ENCODE measurements around the gene OR7G1. TPM values are rescaled to one million over a fixed set of nuclear protein-coding genes. Genes with fewer than 3 reads are reported as not detected.

OR7G1 gene, protein sequence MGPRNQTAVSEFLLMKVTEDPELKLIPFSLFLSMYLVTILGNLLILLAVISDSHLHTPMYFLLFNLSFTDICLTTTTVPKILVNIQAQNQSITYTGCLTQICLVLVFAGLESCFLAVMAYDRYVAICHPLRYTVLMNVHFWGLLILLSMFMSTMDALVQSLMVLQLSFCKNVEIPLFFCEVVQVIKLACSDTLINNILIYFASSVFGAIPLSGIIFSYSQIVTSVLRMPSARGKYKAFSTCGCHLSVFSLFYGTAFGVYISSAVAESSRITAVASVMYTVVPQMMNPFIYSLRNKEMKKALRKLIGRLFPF
- not detected in 2 replicates for total RNA-seq (2014; rRNA removed; shearing (Covaris generic))

GRCh38 chr19:9115307-9115813 lies at the start of gene OR7G1:
TSS of gene OR7G1 (minus strand) at chr19:9115763. CDS start at chr19:9115763, 0 bp downstream.
- no peak for DNase-seq (ENCODE audit: low read depth)

GRCh38 chr19:9165261-9165660 lies 49.7 kb upstream of the OR7G1 start:
- DNase-seq (ENCODE audit: low read depth): no peak

- no peak for DNase-seq (ENCODE audit: low read depth)
These were observed 45.9 kb upstream of the OR7G1 start for GRCh38 chr19:9161427-9161826.

GRCh38 chr19:9159891-9160290 lies 44.3 kb upstream of the OR7G1 start:
- DNase-seq (ENCODE audit: low read depth): no peak

DNA sequence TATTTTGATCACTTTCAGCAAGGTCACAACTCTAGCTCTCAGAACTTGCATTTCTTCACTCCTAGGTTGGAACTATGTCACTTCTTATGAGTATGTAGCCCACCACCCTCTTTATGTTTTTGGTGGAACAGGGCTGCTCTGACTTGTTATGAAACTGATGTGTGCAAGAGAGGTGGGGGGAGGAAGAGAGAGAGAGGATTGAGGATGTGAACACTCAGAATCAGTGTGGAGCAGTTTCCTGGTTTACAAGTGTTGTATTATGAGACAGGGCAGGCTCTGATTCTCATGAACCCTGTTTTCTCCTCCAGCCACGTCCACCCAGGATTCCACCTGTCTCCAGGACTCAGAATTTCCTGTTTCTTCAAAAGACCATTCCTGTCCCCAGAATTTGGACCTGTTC lies 40.7 kb upstream of the OR7G1 start:
- no peak for DNase-seq (ENCODE audit: low read depth)

- DNase-seq (ENCODE audit: low read depth): no peak
These were observed 40.0 kb upstream of the OR7G1 start for GRCh38 chr19:9155591-9155990.

- DNase-seq (ENCODE audit: low read depth): no peak
These were observed 35.8 kb upstream of the OR7G1 start for GRCh38 chr19:9151367-9151766.

DNA sequence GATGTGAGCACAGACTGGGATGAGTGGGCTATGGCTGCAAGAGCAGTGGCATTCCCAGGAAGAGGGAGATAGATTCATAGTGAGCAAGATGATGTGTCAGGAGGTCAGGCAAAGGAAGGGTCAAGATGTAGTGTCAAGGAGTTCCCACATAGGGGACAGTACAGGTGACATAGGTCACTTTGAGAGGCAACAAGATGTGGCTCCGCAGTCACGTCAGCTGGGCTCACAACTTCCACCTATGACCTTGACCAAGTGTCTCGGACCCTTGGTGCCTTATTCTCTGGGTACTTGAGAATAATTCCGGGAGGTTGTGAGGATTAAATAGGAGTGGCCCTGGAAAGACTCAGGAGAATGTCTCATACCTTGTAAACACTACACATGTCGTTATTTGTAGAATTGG lies 35.1 kb upstream of the OR7G1 start:
- DNase-seq (ENCODE audit: low read depth): no peak

- no peak for DNase-seq (ENCODE audit: low read depth)
These were observed 34.4 kb upstream of the OR7G1 start for GRCh38 chr19:9149997-9150396.

GRCh38 chr19:9148697-9149096 lies 33.1 kb upstream of the OR7G1 start:
- no peak for DNase-seq (ENCODE audit: low read depth)

DNA sequence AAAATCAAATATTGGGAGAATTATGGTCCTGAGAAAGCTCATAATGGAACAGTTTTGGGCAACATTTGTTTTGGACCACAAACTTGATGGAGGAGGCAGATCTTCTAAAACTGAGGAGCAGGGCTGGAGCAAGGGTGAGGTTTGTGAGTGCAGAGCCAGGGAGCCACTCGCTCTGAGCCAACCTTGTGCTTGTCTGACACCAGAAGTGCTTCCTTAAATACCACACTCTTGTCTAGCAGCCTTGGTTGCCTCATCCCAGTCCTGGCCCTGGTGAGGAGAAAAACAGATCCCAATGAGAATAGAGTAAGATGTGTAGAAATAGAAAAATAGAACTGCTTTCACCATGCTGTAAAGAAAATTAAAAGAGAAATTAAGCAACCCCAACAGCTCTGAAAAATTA lies 31.3 kb upstream of the OR7G1 start:
- no peak for DNase-seq (ENCODE audit: low read depth)

DNA sequence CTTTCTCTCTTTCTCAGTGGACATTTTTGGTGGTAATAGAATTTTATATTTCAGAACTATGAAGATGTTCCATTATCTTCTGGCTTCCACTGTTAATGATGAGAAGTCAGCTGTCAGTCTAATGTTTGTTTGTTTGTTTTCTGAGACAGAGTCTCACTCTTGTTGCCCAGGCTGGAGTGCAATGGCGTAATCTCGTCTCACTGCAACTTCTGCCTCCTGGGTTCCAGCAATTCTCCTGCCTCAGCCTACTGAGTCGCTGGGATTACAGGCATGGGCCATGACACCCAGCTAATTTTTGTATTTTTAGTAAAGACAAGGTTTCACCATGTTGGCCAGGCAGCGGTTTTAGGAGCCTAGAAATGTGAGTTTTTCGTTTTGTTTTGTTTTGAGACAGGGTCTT lies 29.4 kb upstream of the OR7G1 start:
- DNase-seq (ENCODE audit: low read depth): peak; percentile 18

- DNase-seq (ENCODE audit: low read depth): peak; percentile 94
These were observed 24.8 kb upstream of the OR7G1 start, which contains the start of gene ZNF317 for GRCh38 chr19:9140159-9140874. TSS of gene ZNF317 (plus strand) at chr19:9140397. CDS start at chr19:9156017, 15,620 bp downstream.

DNA sequence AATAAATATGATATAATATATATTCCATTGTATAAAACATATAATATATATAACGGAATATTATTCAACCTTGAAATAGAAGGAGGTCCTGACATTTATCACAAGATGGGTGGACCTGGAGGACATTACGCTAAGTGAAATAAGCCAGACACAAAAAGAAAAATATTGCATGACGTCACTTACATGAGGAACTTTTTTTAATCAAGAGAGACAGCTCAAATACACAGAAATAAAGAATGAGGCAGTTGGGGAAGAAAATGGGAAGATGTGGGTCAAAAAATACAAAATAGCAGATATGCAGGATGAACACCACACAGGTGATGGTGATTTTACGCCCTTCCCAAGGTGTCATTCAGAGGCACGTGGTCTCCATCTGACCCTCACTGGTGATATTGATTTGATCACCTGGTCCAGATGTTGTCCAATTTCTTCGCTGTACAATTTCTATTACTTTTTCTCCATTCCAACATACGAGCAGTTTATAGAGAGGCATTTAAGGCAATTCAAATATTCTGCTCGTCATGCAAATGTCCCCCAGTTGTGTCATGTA lies 24.1 kb upstream of the OR7G1 start:
- DNase-seq (ENCODE audit: low read depth): no peak

DNA sequence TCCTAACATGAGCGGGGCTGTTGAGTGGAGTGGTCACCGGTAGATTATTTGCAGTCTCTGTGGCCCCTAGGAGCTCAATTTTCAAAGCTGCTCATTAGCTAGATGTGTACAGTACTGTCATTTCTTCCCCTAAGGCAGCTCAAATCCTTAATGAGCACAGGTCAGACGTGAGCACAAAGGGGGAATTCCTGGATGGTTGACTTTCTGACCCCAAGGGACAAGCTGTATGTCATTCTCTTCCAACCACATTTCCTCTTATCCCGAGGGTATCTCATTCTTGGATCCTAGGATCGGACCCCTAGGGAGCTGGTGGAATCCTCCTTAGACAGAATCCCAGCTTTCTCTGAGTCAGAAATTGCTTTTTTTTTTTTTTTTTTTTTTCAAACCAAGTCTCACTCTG lies 16.9 kb upstream of the OR7G1 start:
- DNase-seq (ENCODE audit: low read depth): peak; percentile 80

DNA sequence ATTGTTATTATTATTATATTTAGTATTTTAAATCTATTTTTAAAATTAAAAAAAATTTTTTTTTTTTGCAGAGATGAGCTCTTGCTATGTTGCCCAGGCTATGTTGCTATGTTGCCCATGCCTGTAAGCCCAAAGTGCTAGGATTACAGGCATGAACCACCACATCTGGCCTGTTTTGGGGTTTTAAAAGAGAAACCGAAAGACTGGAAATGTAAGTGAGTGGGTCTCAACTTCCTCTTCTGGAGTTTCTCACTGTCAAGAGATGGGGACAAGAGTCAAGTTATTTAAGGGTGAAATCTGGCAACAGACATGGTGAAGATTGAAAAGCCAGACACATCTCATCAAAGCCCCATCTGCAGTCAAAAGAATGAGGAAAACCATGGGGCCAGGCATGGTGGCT lies 15.4 kb upstream of the OR7G1 start:
- DNase-seq (ENCODE audit: low read depth): no peak

- DNase-seq (ENCODE audit: low read depth): peak; percentile 61
These were observed 12.6 kb upstream of the OR7G1 start for GRCh38 chr19:9128171-9128570.

GRCh38 chr19:9126900-9127405 lies 11.4 kb upstream of the OR7G1 start, which contains the start of gene OR7G3:
TSS of gene OR7G3 (minus strand) at chr19:9126950. CDS start at chr19:9126950, 0 bp downstream.
- DNase-seq (ENCODE audit: low read depth): no peak

DNA sequence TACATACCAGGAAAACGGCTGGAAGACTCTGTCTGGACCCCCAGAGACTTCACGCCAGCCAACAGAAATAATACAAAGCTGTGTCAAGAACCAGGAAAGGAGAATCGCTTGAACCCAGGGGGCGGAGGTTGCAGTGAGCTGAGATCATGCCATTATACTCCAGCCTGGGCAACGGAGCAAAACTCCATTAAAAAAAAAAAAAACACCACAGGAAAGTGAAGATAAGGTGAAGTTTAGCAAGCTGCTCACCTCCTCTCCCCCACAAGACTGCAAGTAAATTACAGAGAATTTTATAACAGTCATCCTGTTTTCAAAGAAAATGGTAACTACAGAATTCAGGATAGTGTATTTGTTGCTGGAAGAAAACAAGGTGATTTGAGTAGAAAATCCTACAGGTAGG lies 984 bp upstream of the OR7G1 start:
- DNase-seq (ENCODE audit: low read depth): no peak

DNA sequence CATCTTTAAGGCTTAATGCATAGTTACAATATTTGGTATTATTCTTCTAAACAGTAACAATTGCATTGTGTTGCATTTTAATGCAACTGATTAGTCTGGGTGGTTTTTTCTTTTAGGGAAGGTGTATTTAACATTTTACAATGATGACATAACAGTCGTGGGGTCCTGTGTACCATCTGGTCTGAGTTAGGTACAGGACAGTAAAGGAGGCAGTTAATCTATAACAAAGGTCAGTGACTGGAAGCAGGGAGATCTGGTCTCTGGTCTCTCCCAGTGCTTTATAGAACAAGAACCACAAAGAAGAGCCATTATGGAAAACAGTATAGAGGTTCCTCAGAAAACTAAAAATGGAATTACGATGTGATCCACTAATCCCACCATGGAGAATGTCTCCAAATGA lies 5.6 kb downstream of the OR7G1 start:
- no peak for DNase-seq (ENCODE audit: low read depth)

- DNase-seq (ENCODE audit: low read depth): no peak
These were observed 8.2 kb downstream of the OR7G1 start, which contains the start of gene OR7G2 for GRCh38 chr19:9107375-9107774. TSS of gene OR7G2 (minus strand) at chr19:9107475. CDS start at chr19:9103243, 4,232 bp downstream.

GRCh38 chr19:9086761-9087160 lies 28.8 kb downstream of the OR7G1 start, which contains the start of gene OR1M1:
TSS of gene OR1M1 (plus strand) at chr19:9087061. CDS start at chr19:9093245, 6,184 bp downstream.
- no peak for DNase-seq (ENCODE audit: low read depth)

Measured in M059J (cell line).